ENCODE data around the gene TMEM141.

DNA sequence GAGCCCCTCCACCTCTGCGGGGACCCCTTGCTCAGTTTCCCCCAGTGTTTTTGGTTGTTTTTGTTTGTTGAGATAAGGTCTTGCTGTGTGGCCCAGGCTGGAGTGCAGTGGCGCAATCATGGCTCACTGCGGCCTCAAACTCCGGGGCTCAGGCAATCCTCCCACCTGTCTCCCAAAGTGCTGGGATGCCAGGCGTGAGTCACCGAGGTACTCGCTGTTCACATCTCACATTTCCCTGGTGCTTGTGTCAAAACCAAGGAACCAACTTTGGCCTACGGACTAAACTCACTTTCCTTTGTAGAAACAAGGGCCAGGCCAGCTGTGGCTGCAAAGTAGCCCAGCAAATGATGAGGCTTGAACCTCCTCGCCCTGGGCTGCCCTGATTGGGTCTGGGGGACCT lies 41.4 kb downstream of the TMEM141 start:
- no peak for TF ChIP-seq POLR2A (IDR thresholded peaks at IDR 0.05; ENCODE audit: low read depth, low read length)
- TF ChIP-seq TAF1 (IDR thresholded peaks at IDR 0.05; ENCODE audit: low read depth, low read length), result no peak
- TF ChIP-seq POLR2AphosphoS5 (IDR thresholded peaks at IDR 0.05; ENCODE audit: low read depth, low read length), result no peak
- TF ChIP-seq PAX5 (IDR thresholded peaks at IDR 0.05; ENCODE audit: insufficient read depth, low read length, severe bottlenecking), result no peak
- TF ChIP-seq SPI1 (IDR thresholded peaks at IDR 0.05; ENCODE audit: low read depth, low read length), result no peak
- no peak for TF ChIP-seq POU2F2 (IDR thresholded peaks at IDR 0.05; ENCODE audit: low read depth, low read length)
